Pancreas (tissue), 10 donors: ENCODE results near the gene PPP1R3G. TPM values are rescaled to one million over a fixed set of nuclear protein-coding genes. Genes with fewer than 3 reads are reported as not detected.

Source experiments
- ATAC-seq, 4 donors: fragments of 200-7000 bp; cut with Tn5 transposase; one replicate each; pipeline versions ENCODE4 v1.8.0 to v1.9.1; 2020; ENCODE audit warnings: mild to moderate bottlenecking in 4 of 4, moderate library complexity in 4 of 4
- DNase-seq, 6 donors: peaks; one replicate each; pipeline ENCODE4 v3.0.0-alpha.2; 2020
- FAIRE-seq: peaks from 2 replicates; lab custom pipeline; 2012; peaks lifted over from hg19 to GRCh38; lab: Jason Lieb, UNC
- H3K27ac ChIP-seq, 4 donors: fragments of 200-600 bp; sonication (generic); 1 replicate in 3 of 4; 2 replicates in 1 of 4; pipeline versions ENCODE4 v1.5.0 to v1.8.0; 2020
- H3K27me3 ChIP-seq, 4 donors: fragments of 200-600 bp; one replicate each; pipeline ENCODE4 v1.8.0; 2021
- H3K36me3 ChIP-seq, 3 donors: fragments of 200-600 bp; sonication (generic) in 1 of 3; one replicate each; pipeline versions ENCODE4 v1.5.0 to v1.8.0; 2020 to 2021
- H3K4me1 ChIP-seq, 3 donors: fragments of 200-600 bp; one replicate each; pipeline ENCODE4 v1.8.0; 2021
- H3K4me3 ChIP-seq, 4 donors: fragments of 200-600 bp; sonication (generic) in 2 of 4; one replicate each; pipeline versions ENCODE4 v1.5.0 to v1.8.0; 2020 to 2021
- H3K9me3 ChIP-seq, 4 donors: fragments of 200-600 bp; one replicate each; pipeline ENCODE4 v1.8.0; 2021
- CTCF ChIP-seq, 4 donors: fragments of 200-600 bp; sonication (generic) in 3 of 4; IDR thresholded peaks; one replicate each; pipeline versions ENCODE4 v1.5.0 to v1.8.0; 2021; ENCODE audit warnings: antibody characterized with exemption in 4 of 4
- WGBS, 2 donors: extraction: QIAGEN DNeasy Blood & Tissue Kit; methylation state at CpG; one replicate each; pipeline ENCODE4 v1.1.7; 2013; 5-methylcytosine and 5-hydroxymethylcytosine counted together
- intact Hi-C, 3 donors: fragments of 100-400 bp; cut with DNase I; formaldehyde crosslinking; loops; one replicate each; pipeline versions ENCODE4 v1.11.1 to v1.14.2; 2022
- polyA plus RNA-seq, 2 donors: library from polyadenylated mRNA; stranded (reverse); fragments of 200-250 nt; gene quantifications; one replicate each; pipeline ENCODE4 v1.2.3, GENCODE V29; 2013
- total RNA-seq, 6 donors: library from RNA; stranded (reverse); fragmentation: NEBNext Ultra II Directional in 4 of 6; extraction: Animal tissue kit (Norgen Biotek cat#: 25700) in 4 of 6; gene quantifications; one replicate each; pipeline versions ENCODE4 v1.2.1 to v1.2.4, GENCODE V29; 2021 to 2023
- donor health status: healthy with polysubstance abuse.
- donor health status: DM: no; HTN: no; CAD: no; lungs with moderate emphysema.
- donor health status: DM: no; HTN: no; CAD: no.
- donor health status: control.
- donor health status: control.
- donor health status: Bipolar disorder and iron deficiency.
- donor health status: DM: yes; HTN: yes; CAD: no.
- donor health status: DM: no; HTN: no; CAD: no.
- donor health status: DM: no; HTN: no; CAD: no.
- donor health status: DM: yes; HTN: yes; CAD: no.

The PPP1R3G gene
- under 1 TPM in 4 of 6 donors, not detected in 2; 0.04 to 0.24 (median 0.07) TPM for total RNA-seq
- polyA plus RNA-seq = under 1 TPM; 0.08 to 0.09 TPM

GRCh38 chr6:5084781-5085647 is at the start of gene PPP1R3G:
Gene PPP1R3G (plus strand): TSS chr6:5085341. CDS start chr6:5085486, 145 bp downstream.
- Histone ChIP-seq H3K27me3 (peaks cover 0 to 4% (median 0%) of the 10 kb centered on the region in 4 donors), H3K4me1 (peaks cover 0 to 3% (median 0%) of the 10 kb centered on the region in 3 donors), H3K4me3 (peak within 1 kb of the TSS; percentile 23 to 57 (median 42)), H3K27ac (peak within 1 kb of the TSS in 1 of 4 donors; percentile 50), H3K36me3 (no peaks in the 10 kb centered on the region), H3K9me3 (no peaks in the 10 kb centered on the region)
- no peak for TF ChIP-seq CTCF (IDR thresholded peaks at IDR 0.05)
- 0 to 1% methylated on average over 63 to 83 of the region's 83 CpGs for WGBS, 2 donors
- no peak for FAIRE-seq
- peak in 2 of 6 donors; percentile 31 to 68 for DNase-seq
- intact Hi-C loops = no loop called here
- peak in 3 of 4 donors; percentile 61 to 77 (median 73) for ATAC-seq

DNA sequence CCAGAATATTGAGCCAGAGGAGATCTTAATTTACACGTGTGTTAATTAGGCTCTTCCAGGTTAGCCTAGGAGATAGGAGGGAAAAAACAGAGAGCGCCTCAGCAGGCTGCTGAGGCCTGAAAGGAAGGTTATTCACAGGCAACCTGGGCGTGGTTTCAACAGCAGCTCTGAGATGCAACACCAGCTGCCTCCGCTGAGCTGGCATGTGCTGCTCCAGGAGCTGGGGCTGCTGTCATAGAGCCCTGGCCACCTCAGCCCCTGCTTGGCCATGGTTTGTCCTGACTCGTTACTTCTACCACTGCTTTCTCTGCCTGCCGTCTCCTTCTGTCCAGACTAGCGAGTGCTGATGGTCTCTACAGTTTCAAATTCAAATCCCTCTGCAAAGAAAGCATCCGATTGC is 48.9 kb upstream of the PPP1R3G start:
- no peak for FAIRE-seq

GRCh38 chr6:5041955-5042354 is 43.2 kb upstream of the PPP1R3G start:
- TF ChIP-seq CTCF (IDR thresholded peaks at IDR 0.05) = no peak
- WGBS, 2 donors = 27 to 71% methylated on average over 2 of the region's 2 CpGs
- intact Hi-C loops = no loop called here
- Histone ChIP-seq H3K27ac (no peak overlapping the region), H3K4me3 (no peak overlapping the region), H3K36me3 (no peaks in the 10 kb centered on the region), H3K4me1 (no peaks in the 10 kb centered on the region), H3K27me3 (no peaks in the 10 kb centered on the region), H3K9me3 (no peaks in the 10 kb centered on the region)
- ATAC-seq (no peak), DNase-seq (no peak), FAIRE-seq (no peak)

More for the DNA sequence above, 48.9 kb upstream of the PPP1R3G start:
- no peaks in the 10 kb centered on the region for H3K36me3 ChIP-seq
- H3K27ac ChIP-seq = no peak overlapping the region
- 81 to 88% methylated on average over 8 of the region's 8 CpGs for WGBS, 2 donors
- TF ChIP-seq CTCF (IDR thresholded peaks at IDR 0.05) = no peak
- no peaks in the 10 kb centered on the region for H3K4me1 ChIP-seq
- no peaks in the 10 kb centered on the region for H3K27me3 ChIP-seq
- ATAC-seq = no peak
- intact Hi-C loops = no loop called here
- DNase-seq = no peak
- H3K4me3 ChIP-seq = no peak overlapping the region
- no peaks in the 10 kb centered on the region for H3K9me3 ChIP-seq

GRCh38 chr6:5042436-5042835 is 42.7 kb upstream of the PPP1R3G start:
- no peak for FAIRE-seq
- 82 to 86% methylated on average over 3 of the region's 3 CpGs for WGBS, 2 donors
- Histone ChIP-seq H3K4me1 (no peaks in the 10 kb centered on the region), H3K9me3 (no peaks in the 10 kb centered on the region), H3K27me3 (no peaks in the 10 kb centered on the region), H3K27ac (no peak overlapping the region), H3K36me3 (no peaks in the 10 kb centered on the region), H3K4me3 (no peak overlapping the region)
- no peak for DNase-seq
- ATAC-seq = no peak
- intact Hi-C loops = no loop called here
- TF ChIP-seq CTCF (IDR thresholded peaks at IDR 0.05) = no peak

DNA sequence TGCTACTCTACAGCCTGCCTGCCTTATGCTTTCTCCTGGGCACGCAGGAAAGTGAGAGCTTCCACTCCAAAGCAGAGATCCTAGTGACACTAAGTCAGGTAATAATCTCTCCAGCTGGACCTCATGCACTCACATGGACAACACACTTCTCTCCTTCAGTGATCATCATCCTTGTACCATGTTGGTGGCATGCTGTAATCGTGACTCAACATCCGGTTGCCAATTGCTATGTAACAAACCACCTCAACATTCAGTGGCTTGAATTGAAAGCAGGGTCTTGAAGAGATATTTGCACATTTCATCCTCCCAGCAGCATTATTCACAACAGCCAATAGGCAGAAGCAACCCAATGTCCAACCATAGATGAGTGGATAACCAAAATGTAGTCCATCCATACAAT is 40.3 kb upstream of the PPP1R3G start:
- Histone ChIP-seq H3K27ac (no peak overlapping the region), H3K4me1 (no peaks in the 10 kb centered on the region), H3K9me3 (no peaks in the 10 kb centered on the region), H3K36me3 (no peaks in the 10 kb centered on the region), H3K27me3 (no peaks in the 10 kb centered on the region), H3K4me3 (no peak overlapping the region)
- ATAC-seq = no peak
- TF ChIP-seq CTCF (IDR thresholded peaks at IDR 0.05) = no peak
- no peak for DNase-seq
- no peak for FAIRE-seq
- intact Hi-C loops = no loop called here
- 82 to 98% methylated on average over 3 of the region's 3 CpGs for WGBS, 2 donors
